ENCODE results near the gene CDH12.

CDH12 gene

GRCh38 chr5:22554475-22554874 lies 298.7 kb downstream of the CDH12 start:
- TF ChIP-seq, protein P1, sequence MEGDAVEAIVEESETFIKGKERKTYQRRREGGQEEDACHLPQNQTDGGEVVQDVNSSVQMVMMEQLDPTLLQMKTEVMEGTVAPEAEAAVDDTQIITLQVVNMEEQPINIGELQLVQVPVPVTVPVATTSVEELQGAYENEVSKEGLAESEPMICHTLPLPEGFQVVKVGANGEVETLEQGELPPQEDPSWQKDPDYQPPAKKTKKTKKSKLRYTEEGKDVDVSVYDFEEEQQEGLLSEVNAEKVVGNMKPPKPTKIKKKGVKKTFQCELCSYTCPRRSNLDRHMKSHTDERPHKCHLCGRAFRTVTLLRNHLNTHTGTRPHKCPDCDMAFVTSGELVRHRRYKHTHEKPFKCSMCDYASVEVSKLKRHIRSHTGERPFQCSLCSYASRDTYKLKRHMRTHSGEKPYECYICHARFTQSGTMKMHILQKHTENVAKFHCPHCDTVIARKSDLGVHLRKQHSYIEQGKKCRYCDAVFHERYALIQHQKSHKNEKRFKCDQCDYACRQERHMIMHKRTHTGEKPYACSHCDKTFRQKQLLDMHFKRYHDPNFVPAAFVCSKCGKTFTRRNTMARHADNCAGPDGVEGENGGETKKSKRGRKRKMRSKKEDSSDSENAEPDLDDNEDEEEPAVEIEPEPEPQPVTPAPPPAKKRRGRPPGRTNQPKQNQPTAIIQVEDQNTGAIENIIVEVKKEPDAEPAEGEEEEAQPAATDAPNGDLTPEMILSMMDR (conservative IDR thresholded peaks at IDR 0.05; ENCODE audit: control insufficient read depth, insufficient read depth, low read depth, low read length), result no peak
- no peak overlapping the region for H3K4me3 ChIP-seq (ENCODE audit: control insufficient read depth, low read depth, low read length)
- DNase-seq (ENCODE audit: low read depth), result no peak

DNA sequence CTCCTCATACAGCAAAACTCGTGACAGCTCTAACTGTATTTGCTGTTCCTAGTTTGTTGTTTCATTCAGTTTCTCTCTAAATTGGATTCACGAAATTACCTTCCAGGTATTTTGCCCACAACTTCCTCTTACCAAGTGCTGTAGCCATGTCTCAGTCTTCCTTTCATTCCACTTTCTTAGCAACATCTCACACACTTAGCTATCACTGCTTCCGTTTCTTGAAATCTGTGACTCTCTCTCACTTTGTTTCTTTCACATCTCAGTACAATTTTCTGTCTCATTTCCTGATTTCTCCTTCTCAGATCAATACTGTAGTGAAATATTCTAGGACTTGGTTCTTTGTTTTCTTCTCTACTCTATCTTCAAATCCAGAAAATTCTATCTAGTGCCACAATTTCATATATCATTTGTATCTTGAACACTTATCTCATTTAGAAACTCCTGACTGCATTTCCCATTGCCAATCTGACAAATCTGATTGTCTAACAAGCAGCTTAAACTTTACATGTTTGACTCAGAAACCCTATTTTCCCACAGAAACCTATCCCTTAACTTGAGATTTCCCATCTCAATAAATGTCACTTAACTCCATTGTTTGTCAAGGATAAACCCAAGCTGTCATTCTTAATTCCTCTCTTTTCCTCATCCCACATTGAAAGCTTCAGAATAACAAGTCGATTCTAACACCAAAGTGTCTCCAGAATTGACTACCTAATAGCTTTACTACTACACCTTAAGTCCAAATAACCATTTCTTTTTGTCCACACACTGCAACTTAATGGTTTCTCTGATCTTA lies 303.1 kb downstream of the CDH12 start:
- TF ChIP-seq, protein P1 (conservative IDR thresholded peaks at IDR 0.05; ENCODE audit: control insufficient read depth, insufficient read depth, low read depth, low read length), result no peak
- DNase-seq (ENCODE audit: low read depth), result no peak
- H3K4me3 ChIP-seq (ENCODE audit: control insufficient read depth, low read depth, low read length), result no peak overlapping the region

DNA sequence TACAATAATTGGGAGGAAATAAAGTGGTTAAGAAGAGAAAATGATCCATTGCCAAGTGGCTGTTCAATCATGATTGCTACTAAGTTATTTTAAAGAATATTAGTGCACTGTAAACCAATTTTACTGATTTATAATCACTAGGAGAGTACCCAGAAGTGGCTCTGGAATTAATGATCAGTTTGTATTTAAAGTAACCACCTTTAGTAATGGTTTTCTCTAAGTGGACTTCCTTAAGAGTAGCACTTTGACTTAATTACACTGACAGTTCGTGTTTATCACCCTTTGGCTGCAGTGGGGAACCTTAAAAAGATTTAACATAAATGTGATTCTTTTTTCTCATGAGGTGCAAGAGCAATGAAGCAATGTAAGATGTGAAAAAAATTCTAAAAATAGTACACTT lies 310.8 kb downstream of the CDH12 start:
- TF ChIP-seq, protein P1 (conservative IDR thresholded peaks at IDR 0.05; ENCODE audit: control insufficient read depth, insufficient read depth, low read depth, low read length), result no peak
- no peak for DNase-seq (ENCODE audit: low read depth)
- no peak overlapping the region for H3K4me3 ChIP-seq (ENCODE audit: control insufficient read depth, low read depth, low read length)

GRCh38 chr5:22541037-22541436 lies 312.1 kb downstream of the CDH12 start:
- H3K4me3 ChIP-seq (ENCODE audit: control insufficient read depth, low read depth, low read length), result no peak overlapping the region
- DNase-seq (ENCODE audit: low read depth), result no peak
- TF ChIP-seq, protein P1 (conservative IDR thresholded peaks at IDR 0.05; ENCODE audit: control insufficient read depth, insufficient read depth, low read depth, low read length), result no peak

- DNase-seq (ENCODE audit: low read depth), result no peak
- TF ChIP-seq, protein P1 (conservative IDR thresholded peaks at IDR 0.05; ENCODE audit: control insufficient read depth, insufficient read depth, low read depth, low read length), result no peak
- H3K4me3 ChIP-seq (ENCODE audit: control insufficient read depth, low read depth, low read length), result no peak overlapping the region
These were observed 313.4 kb downstream of the CDH12 start for GRCh38 chr5:22539762-22540161.

DNA sequence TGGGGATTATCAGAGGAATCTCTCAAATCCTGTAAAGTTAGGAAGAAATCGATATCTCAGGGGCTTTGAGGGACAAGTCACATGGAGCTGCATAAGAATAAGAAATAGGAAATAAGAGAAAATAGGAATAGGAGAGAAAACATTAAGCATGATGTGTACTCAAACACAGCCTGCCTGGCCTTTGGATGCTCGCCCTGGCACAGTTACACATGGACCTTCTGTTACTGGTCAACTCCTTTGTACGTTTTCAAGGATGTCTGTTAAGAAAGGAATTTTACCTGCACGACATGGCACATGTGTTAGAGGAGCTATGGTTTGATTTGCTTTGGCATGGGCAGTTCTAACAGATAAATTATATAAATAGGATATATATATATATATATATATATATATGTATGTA lies 321.2 kb downstream of the CDH12 start:
- TF ChIP-seq, protein P1 (conservative IDR thresholded peaks at IDR 0.05; ENCODE audit: control insufficient read depth, insufficient read depth, low read depth, low read length), result no peak
- DNase-seq (ENCODE audit: low read depth), result no peak
- no peak overlapping the region for H3K4me3 ChIP-seq (ENCODE audit: control insufficient read depth, low read depth, low read length)

Data from fibroblast of mammary gland (primary cell).